HUES48 (cell line): ENCODE data around the gene OR4C3.
"Not testable (repeated sequence)": the region's sequence is repeated elsewhere in the genome, so short reads cannot be mapped to it uniquely, and the experiment has no call there.

Source experiments
- H3K27ac ChIP-seq: one replicate; pipeline ENCODE4 v1.7.0; 2013; ENCODE audit warnings: low read depth, low read length, inconsistent platforms
- H3K27me3 ChIP-seq: 2 replicates; pipeline ENCODE4 v1.6.1; 2013; ENCODE audit warnings: mild to moderate bottlenecking, low read length; ENCODE audit not compliant: control insufficient read depth, insufficient read depth
- H3K36me3 ChIP-seq: 2 replicates; pipeline ENCODE4 v1.6.1; 2013; ENCODE audit warnings: low read length; ENCODE audit not compliant: control insufficient read depth, insufficient read depth
- H3K4me1 ChIP-seq: 2 replicates; pipeline ENCODE4 v1.6.1; 2013; ENCODE audit warnings: mild to moderate bottlenecking, low read length; ENCODE audit not compliant: control insufficient read depth, insufficient read depth
- H3K4me3 ChIP-seq: 2 replicates; pipeline ENCODE4 v1.5.1; 2013; ENCODE audit warnings: mild to moderate bottlenecking, low read depth, low read length
- H3K9ac ChIP-seq: 2 replicates; pipeline ENCODE4 v1.6.1; 2013; ENCODE audit warnings: mild to moderate bottlenecking, low read depth, low read length, moderate library complexity
- H3K9me3 ChIP-seq: 2 replicates; pipeline ENCODE4 v1.6.1; 2013; ENCODE audit warnings: low read length; ENCODE audit not compliant: control insufficient read depth, insufficient read depth

Gene OR4C3

GRCh38 chr11:48324620-48325019 lies at the start of gene OR4C3:
OR4C3 (plus strand) TSS chr11:48324920; CDS start chr11:48325022, 102 bp downstream.
- not testable (repeated sequence) for H3K27ac ChIP-seq, H3K4me3 ChIP-seq, H3K9ac ChIP-seq, H3K36me3 ChIP-seq, H3K4me1 ChIP-seq, H3K27me3 ChIP-seq
- peaks cover 80% of the 10 kb centered on the region for H3K9me3 ChIP-seq

GRCh38 chr11:48305923-48306322 lies 18.8 kb upstream of the OR4C3 start, which contains the start of gene OR4S1:
OR4S1 (plus strand) TSS chr11:48306223; CDS start chr11:48306223, 0 bp downstream.
- Histone ChIP-seq H3K9me3 (peaks cover 77% of the 10 kb centered on the region), H3K27ac (no peak within 1 kb of the TSS), H3K9ac (no peak within 1 kb of the TSS), H3K4me1 (no peaks in the 10 kb centered on the region), H3K36me3 (no peaks in the 10 kb centered on the region), H3K27me3 (no peaks in the 10 kb centered on the region), H3K4me3 (no peak within 1 kb of the TSS)

GRCh38 chr11:48307760-48308386 lies 16.8 kb upstream of the OR4C3 start:
- Histone ChIP-seq H3K4me1 (no peaks in the 10 kb centered on the region), H3K27me3 (no peaks in the 10 kb centered on the region), H3K9ac (no peak overlapping the region), H3K9me3 (peaks cover 90% of the 10 kb centered on the region), H3K4me3 (no peak overlapping the region), H3K27ac (no peak overlapping the region), H3K36me3 (no peaks in the 10 kb centered on the region)

- H3K27ac ChIP-seq, H3K36me3 ChIP-seq, H3K4me3 ChIP-seq, H3K4me1 ChIP-seq, H3K27me3 ChIP-seq, H3K9ac ChIP-seq: not testable (repeated sequence)
- H3K9me3 ChIP-seq: peaks cover 91% of the 10 kb centered on the region
Measured at GRCh38 chr11:48313590-48313989, 11.1 kb upstream of the OR4C3 start.

GRCh38 chr11:48319813-48320212 lies 4.9 kb upstream of the OR4C3 start:
- peaks cover 90% of the 10 kb centered on the region for H3K9me3 ChIP-seq
- H3K27ac ChIP-seq, H3K9ac ChIP-seq, H3K4me1 ChIP-seq, H3K36me3 ChIP-seq, H3K27me3 ChIP-seq, H3K4me3 ChIP-seq: not testable (repeated sequence)

GRCh38 chr11:48341466-48341865 lies 16.7 kb downstream of the OR4C3 start:
- Histone ChIP-seq H3K4me1 (no peaks in the 10 kb centered on the region), H3K4me3 (no peak overlapping the region), H3K27ac (no peak overlapping the region), H3K36me3 (no peaks in the 10 kb centered on the region), H3K27me3 (no peaks in the 10 kb centered on the region), H3K9ac (no peak overlapping the region), H3K9me3 (peaks cover 77% of the 10 kb centered on the region)

GRCh38 chr11:48342505-48342904 lies 17.8 kb downstream of the OR4C3 start:
- H3K4me3 ChIP-seq, H3K27ac ChIP-seq, H3K9ac ChIP-seq, H3K4me1 ChIP-seq, H3K27me3 ChIP-seq, H3K36me3 ChIP-seq: not testable (repeated sequence)
- H3K9me3 ChIP-seq: peaks cover 68% of the 10 kb centered on the region

GRCh38 chr11:48346286-48346685 lies 21.6 kb downstream of the OR4C3 start:
- H3K9ac ChIP-seq, H3K36me3 ChIP-seq, H3K27me3 ChIP-seq, H3K4me1 ChIP-seq, H3K27ac ChIP-seq, H3K4me3 ChIP-seq: not testable (repeated sequence)
- peaks cover 39% of the 10 kb centered on the region for H3K9me3 ChIP-seq

GRCh38 chr11:48354013-48354412 lies 29.3 kb downstream of the OR4C3 start:
- Histone ChIP-seq H3K4me1 (no peaks in the 10 kb centered on the region), H3K4me3 (no peak overlapping the region), H3K36me3 (no peaks in the 10 kb centered on the region), H3K27ac (no peak overlapping the region), H3K27me3 (no peaks in the 10 kb centered on the region), H3K9ac (no peak overlapping the region), H3K9me3 (peaks cover 62% of the 10 kb centered on the region)

GRCh38 chr11:48354677-48355076 lies 30.0 kb downstream of the OR4C3 start:
- Histone ChIP-seq H3K4me1 (no peaks in the 10 kb centered on the region), H3K9ac (no peak overlapping the region), H3K4me3 (no peak overlapping the region), H3K27me3 (no peaks in the 10 kb centered on the region), H3K9me3 (peaks cover 66% of the 10 kb centered on the region), H3K36me3 (no peaks in the 10 kb centered on the region), H3K27ac (no peak overlapping the region)

- not testable (repeated sequence) for H3K36me3 ChIP-seq, H3K4me1 ChIP-seq, H3K27me3 ChIP-seq, H3K27ac ChIP-seq, H3K9ac ChIP-seq, H3K4me3 ChIP-seq
- H3K9me3 ChIP-seq: peaks cover 76% of the 10 kb centered on the region
Measured at GRCh38 chr11:48361289-48361688, 36.6 kb downstream of the OR4C3 start.
